G401.6 (cell line): Measurements from ENCODE around the gene OSBPL1A.

Source experiments
- FAIRE-seq: peaks from 2 replicates; lab custom pipeline; 2012; peaks lifted over from hg19 to GRCh38; lab: Jason Lieb, UNC

The OSBPL1A gene

GRCh38 chr18:24397694-24398368 is at the start of gene OSBPL1A:
Gene OSBPL1A, minus strand, starts transcription at chr18:24397824. Its CDS starts 20,291 bp downstream, at chr18:24377533.
- FAIRE-seq, result peak; percentile 91

- peak; percentile 88 for FAIRE-seq
Measured at GRCh38 chr18:24446953-24447538, 49.4 kb upstream of the OSBPL1A start.

GRCh38 chr18:24446453-24446852 is 48.8 kb upstream of the OSBPL1A start:
- FAIRE-seq, result no peak

GRCh38 chr18:24443870-24444269 is 46.2 kb upstream of the OSBPL1A start:
- no peak for FAIRE-seq

- no peak for FAIRE-seq
Measured at GRCh38 chr18:24436939-24437338, 39.3 kb upstream of the OSBPL1A start.

GRCh38 chr18:24432618-24433017 is 35.0 kb upstream of the OSBPL1A start:
- no peak for FAIRE-seq

- FAIRE-seq, result no peak
Measured at GRCh38 chr18:24429188-24429587, 31.6 kb upstream of the OSBPL1A start.

- peak; percentile 74 for FAIRE-seq
Measured at GRCh38 chr18:24428709-24429108, 31.1 kb upstream of the OSBPL1A start.

GRCh38 chr18:24427484-24427883 is 29.9 kb upstream of the OSBPL1A start:
- peak; percentile 60 for FAIRE-seq

GRCh38 chr18:24426398-24427294 is 29.0 kb upstream of the OSBPL1A start, which contains the start of gene IMPACT:
Gene IMPACT, plus strand, starts transcription at chr18:24426670. Its CDS starts 87 bp downstream, at chr18:24426757.
- no peak for FAIRE-seq

GRCh38 chr18:24426073-24426397 is 28.4 kb upstream of the OSBPL1A start:
- no peak for FAIRE-seq

GRCh38 chr18:24421831-24422230 is 24.2 kb upstream of the OSBPL1A start:
- FAIRE-seq, result no peak

- FAIRE-seq, result no peak
Measured at GRCh38 chr18:24420551-24420950, 22.9 kb upstream of the OSBPL1A start.

GRCh38 chr18:24417480-24417879 is 19.9 kb upstream of the OSBPL1A start:
- FAIRE-seq, result no peak

GRCh38 chr18:24414349-24415003 is 16.9 kb upstream of the OSBPL1A start:
- FAIRE-seq, result no peak

- FAIRE-seq, result no peak
Measured at GRCh38 chr18:24413148-24413547, 15.5 kb upstream of the OSBPL1A start.

- FAIRE-seq, result no peak
Measured at GRCh38 chr18:24408496-24408895, 10.9 kb upstream of the OSBPL1A start.

GRCh38 chr18:24404591-24404990 is 7.0 kb upstream of the OSBPL1A start:
- FAIRE-seq, result no peak

GRCh38 chr18:24403076-24403475 is 5.5 kb upstream of the OSBPL1A start:
- FAIRE-seq, result no peak

- no peak for FAIRE-seq
Measured at GRCh38 chr18:24402209-24402785, 4.7 kb upstream of the OSBPL1A start.

- FAIRE-seq, result no peak
Measured at GRCh38 chr18:24400587-24400986, 3.0 kb upstream of the OSBPL1A start.

GRCh38 chr18:24398540-24398939 is 916 bp upstream of the OSBPL1A start:
- FAIRE-seq, result peak; percentile 72
